Neutrophil (primary cell): ENCODE measurements around the gene RAB5B.
A peak's percentile ranks its signal among the peaks of the same experiment; 100 is the strongest.

Source experiments
- H3K27ac ChIP-seq: fragments of 200-600 bp; sonication (generic); 2 replicates; pipeline ENCODE4 v1.5.1; 2016; ENCODE audit warnings: mild to moderate bottlenecking, moderate library complexity
- H3K27me3 ChIP-seq: fragments of 200-600 bp; sonication (generic); 2 replicates; pipeline ENCODE4 v1.6.0; 2016; ENCODE audit warnings: mild to moderate bottlenecking
- H3K36me3 ChIP-seq: fragments of 200-600 bp; sonication (generic); 2 replicates; pipeline ENCODE4 v1.5.1; 2017
- H3K4me1 ChIP-seq, 2 experiments: fragments of 200-600 bp in 1 of 2; sonication (generic) in 1 of 2; 1 replicate in 1 of 2; 2 replicates in 1 of 2; pipeline versions ENCODE4 v1.5.1 to v1.6.1; 2013 to 2016; ENCODE audit warnings: low read depth in 1 of 2, low read length in 1 of 2, mild to moderate bottlenecking in 1 of 2, moderate library complexity in 1 of 2; ENCODE audit not compliant: control insufficient read depth in 1 of 2, insufficient read depth in 1 of 2
- H3K4me3 ChIP-seq, 2 experiments: fragments of 200-600 bp in 1 of 2; sonication (generic) in 1 of 2; 1 replicate in 1 of 2; 2 replicates in 1 of 2; pipeline ENCODE4 v1.5.1; 2013 to 2016; ENCODE audit warnings: low read depth in 1 of 2, low read length in 1 of 2, mild to moderate bottlenecking in 1 of 2, moderate library complexity in 1 of 2
- H3K9me3 ChIP-seq: fragments of 200-600 bp; sonication (generic); 2 replicates; pipeline ENCODE4 v1.5.1; 2016
- CTCF ChIP-seq: fragments of 200-600 bp; sonication (generic); IDR thresholded peaks from 2 replicates; pipeline ENCODE4 v1.5.1; 2016; ENCODE audit warnings: antibody characterized with exemption

RAB5B gene

GRCh38 chr12:56007564-56008559 is 34.0 kb downstream of the RAB5B start:
- peaks cover 17% of the 10 kb centered on the region for H3K36me3 ChIP-seq
- no peaks in the 10 kb centered on the region for H3K27me3 ChIP-seq
- peak overlapping the region; percentile 56 to 73 for H3K4me3 ChIP-seq
- H3K4me1 ChIP-seq: peaks cover 18 to 23% of the 10 kb centered on the region in 2 experiments
- TF ChIP-seq CTCF: no peak
- no peaks in the 10 kb centered on the region for H3K9me3 ChIP-seq
- H3K27ac ChIP-seq: peak overlapping the region; percentile 12

GRCh38 chr12:56010111-56010570 is 36.3 kb downstream of the RAB5B start:
- H3K36me3 ChIP-seq: no peaks in the 10 kb centered on the region
- peaks cover 18 to 23% of the 10 kb centered on the region in 2 experiments for H3K4me1 ChIP-seq

GRCh38 chr12:56011509-56012090 is 37.7 kb downstream of the RAB5B start:
- H3K27ac ChIP-seq: no peak overlapping the region
- no peaks in the 10 kb centered on the region for H3K36me3 ChIP-seq
- peaks cover 11 to 15% of the 10 kb centered on the region in 2 experiments for H3K4me1 ChIP-seq
- H3K27me3 ChIP-seq: no peaks in the 10 kb centered on the region
- TF ChIP-seq CTCF: no peak
- no peaks in the 10 kb centered on the region for H3K9me3 ChIP-seq
- no peak overlapping the region for H3K4me3 ChIP-seq

More at GRCh38 chr12:56010111-56010570, 36.3 kb downstream of the RAB5B start:
- Histone ChIP-seq H3K27me3 (no peaks in the 10 kb centered on the region), H3K4me3 (no peak overlapping the region), H3K27ac (no peak overlapping the region), H3K9me3 (no peaks in the 10 kb centered on the region)
- TF ChIP-seq CTCF: no peak

- H3K4me1 ChIP-seq: no peaks in the 10 kb centered on the region
- no peaks in the 10 kb centered on the region for H3K36me3 ChIP-seq
- no peak overlapping the region for H3K27ac ChIP-seq
- H3K4me3 ChIP-seq: no peak overlapping the region
- TF ChIP-seq CTCF: no peak
- no peaks in the 10 kb centered on the region for H3K27me3 ChIP-seq
- no peaks in the 10 kb centered on the region for H3K9me3 ChIP-seq
Measured at GRCh38 chr12:56013482-56013881, 39.6 kb downstream of the RAB5B start.

- Histone ChIP-seq H3K9me3 (no peaks in the 10 kb centered on the region), H3K27ac (no peak overlapping the region), H3K27me3 (no peaks in the 10 kb centered on the region), H3K4me1 (no peaks in the 10 kb centered on the region), H3K36me3 (no peaks in the 10 kb centered on the region), H3K4me3 (no peak overlapping the region)
- TF ChIP-seq CTCF: no peak
Measured at GRCh38 chr12:56014205-56014604, 40.3 kb downstream of the RAB5B start.
